ENCODE results near the gene IFNGR1.
A peak's percentile ranks its signal among the peaks of the same experiment; 100 is the strongest.
"Not testable (repeated sequence)": the region's sequence is repeated elsewhere in the genome, so short reads cannot be mapped to it uniquely, and the experiment has no call there.

IFNGR1 gene

GRCh38 chr6:137218917-137219663, at the start of gene IFNGR1:
TSS of gene IFNGR1 (minus strand) at chr6:137219385. CDS start at chr6:137219327, 58 bp downstream.
- DNase-seq (ENCODE audit: low spot score) = peak; percentile 94

GRCh38 chr6:137268911-137269310, 49.7 kb upstream of the IFNGR1 start:
- DNase-seq (ENCODE audit: low spot score) = no peak

- no peak for DNase-seq (ENCODE audit: low spot score)
Observed at GRCh38 chr6:137266309-137266586, 47.1 kb upstream of the IFNGR1 start.

DNA sequence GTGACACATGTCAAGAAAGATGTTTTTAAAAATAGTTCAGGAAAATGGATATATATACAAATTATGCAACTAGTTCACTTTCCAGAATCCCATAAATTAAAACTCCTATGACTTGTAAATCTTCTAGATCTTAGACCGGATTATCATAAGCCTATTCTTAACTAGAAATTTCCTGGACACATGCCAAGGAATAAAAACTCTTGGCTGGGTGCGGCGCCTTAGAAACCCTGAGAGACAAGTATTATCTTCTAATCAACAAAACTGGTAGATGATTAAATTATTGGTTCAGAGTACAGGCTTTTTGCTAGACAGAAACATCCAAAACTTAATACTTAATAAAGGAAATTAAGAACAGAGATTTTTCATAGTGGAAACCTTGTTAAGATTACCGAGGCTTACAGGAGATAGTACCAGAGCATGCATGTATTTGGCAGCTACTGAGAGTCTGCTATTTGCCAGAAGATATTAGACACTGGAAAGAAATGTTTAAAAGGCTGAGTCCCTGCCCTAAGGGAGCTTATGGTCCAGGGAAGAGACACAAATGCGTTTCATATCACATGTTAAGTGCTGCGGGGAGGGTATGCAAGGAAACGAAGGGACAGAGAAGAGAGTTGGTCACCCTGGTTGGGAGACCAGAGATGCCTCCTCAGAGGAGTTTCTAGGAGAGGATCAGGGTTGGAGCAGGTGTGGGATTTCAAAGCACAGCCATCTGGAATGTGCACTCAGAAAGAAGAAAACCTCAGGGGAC, 46.5 kb upstream of the IFNGR1 start:
- DNase-seq (ENCODE audit: low spot score) = no peak

DNA sequence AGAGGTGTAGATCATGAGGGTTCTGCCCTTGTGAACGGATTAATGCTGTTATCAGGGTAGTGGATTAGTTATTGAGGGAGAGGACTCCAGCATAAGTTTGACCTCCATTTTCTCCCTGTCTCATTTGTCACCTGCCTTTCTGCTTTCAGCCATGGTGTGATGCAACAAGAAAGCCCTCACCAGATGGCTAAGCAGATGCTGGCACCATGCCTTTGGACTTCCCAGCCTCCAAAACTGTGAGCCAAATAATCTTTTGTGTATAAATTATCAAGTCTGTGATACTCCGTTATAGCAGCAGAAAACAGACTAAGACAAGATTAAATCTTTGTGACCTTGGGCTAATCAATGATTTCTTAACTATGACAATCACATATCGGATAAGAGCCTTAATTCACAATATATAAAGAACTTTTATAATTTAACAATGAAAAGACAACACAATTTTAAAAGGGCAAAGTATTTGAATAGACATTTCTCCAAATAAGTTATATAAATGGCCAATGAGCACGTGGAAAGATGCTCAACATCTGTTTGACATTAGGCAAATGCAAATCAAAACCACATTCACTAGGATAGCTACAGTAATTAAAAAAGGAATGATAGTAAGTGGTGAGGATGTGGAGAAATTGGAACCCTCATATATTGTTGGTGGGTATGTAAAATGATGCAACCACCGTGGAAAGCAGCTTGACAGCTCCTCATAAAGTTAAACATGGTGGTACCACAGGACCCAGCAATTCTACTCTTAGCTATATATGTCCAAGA, 45.3 kb upstream of the IFNGR1 start:
- no peak for DNase-seq (ENCODE audit: low spot score)

- peak; percentile 5 for DNase-seq (ENCODE audit: low spot score)
Observed at GRCh38 chr6:137261761-137262160, 42.6 kb upstream of the IFNGR1 start.

- no peak for DNase-seq (ENCODE audit: low spot score)
Observed at GRCh38 chr6:137261361-137261760, 42.2 kb upstream of the IFNGR1 start.

- no peak for DNase-seq (ENCODE audit: low spot score)
Observed at GRCh38 chr6:137260217-137260616, 41.0 kb upstream of the IFNGR1 start.

- DNase-seq (ENCODE audit: low spot score) = no peak
Observed at GRCh38 chr6:137259349-137259748, 40.2 kb upstream of the IFNGR1 start.

- DNase-seq (ENCODE audit: low spot score) = no peak
Observed at GRCh38 chr6:137258170-137258569, 39.0 kb upstream of the IFNGR1 start.

GRCh38 chr6:137256350-137257103, 37.3 kb upstream of the IFNGR1 start:
- DNase-seq (ENCODE audit: low spot score) = no peak

GRCh38 chr6:137254966-137255365, 35.8 kb upstream of the IFNGR1 start:
- DNase-seq (ENCODE audit: low spot score) = no peak

DNA sequence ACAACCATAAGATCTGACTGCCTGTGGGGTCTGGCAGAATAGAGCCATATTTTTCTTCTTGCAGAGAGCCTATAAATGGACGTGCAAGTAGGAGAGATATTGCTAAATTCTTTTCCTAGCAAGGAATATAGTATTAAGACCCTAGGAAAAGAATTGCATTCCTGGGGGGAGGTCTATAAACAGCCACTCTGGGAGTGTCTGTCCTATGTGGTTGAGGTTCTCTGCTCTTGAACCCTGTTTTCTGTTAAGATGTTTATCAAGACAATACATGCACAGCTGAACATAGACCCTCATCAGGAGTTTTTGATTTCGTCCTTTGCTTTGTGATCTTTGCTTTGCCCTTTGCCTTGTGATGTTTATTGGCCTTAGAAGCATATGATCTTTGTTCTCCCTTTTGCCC, 35.2 kb upstream of the IFNGR1 start:
- not testable (repeated sequence) for DNase-seq (ENCODE audit: low spot score)

DNA sequence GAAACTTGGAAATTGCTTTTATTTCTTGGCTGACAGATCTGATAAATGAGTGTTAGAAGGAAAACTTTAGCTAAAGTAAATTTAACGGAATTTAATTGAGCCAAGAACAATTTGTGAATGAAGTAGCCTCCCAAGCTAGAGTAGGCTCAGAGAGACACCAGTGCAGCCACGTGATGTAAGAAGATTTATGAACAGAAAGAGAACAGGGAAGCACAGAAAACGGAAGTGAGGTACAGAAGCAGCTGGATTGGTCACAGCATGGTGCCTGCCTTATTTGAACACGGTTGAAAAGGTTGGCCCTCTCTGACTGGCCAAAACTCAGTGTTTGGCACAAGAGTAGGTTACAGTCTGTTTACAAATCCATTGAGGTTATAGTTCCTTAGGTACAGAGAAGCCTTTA, 29.5 kb upstream of the IFNGR1 start:
- DNase-seq (ENCODE audit: low spot score) = no peak

DNA sequence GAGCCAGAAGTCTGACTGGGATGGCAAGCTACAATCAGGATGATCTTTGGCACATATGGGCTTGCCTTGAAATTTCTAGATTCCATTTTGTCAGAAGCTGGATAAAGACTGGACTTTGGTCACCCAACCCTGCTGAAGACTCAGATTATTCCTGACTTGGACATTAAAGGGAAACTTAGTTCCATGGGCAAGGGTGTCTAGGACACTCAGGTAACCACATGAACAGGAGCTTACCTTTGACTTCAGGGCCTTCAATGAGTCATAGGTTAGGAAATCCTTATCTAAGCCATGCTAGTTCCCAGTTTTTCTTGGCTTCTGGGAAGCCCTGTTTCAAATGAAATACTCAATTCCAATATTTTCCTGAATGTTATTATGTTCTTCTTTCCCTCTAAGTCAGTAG, 28.5 kb upstream of the IFNGR1 start:
- DNase-seq (ENCODE audit: low spot score) = no peak

DNA sequence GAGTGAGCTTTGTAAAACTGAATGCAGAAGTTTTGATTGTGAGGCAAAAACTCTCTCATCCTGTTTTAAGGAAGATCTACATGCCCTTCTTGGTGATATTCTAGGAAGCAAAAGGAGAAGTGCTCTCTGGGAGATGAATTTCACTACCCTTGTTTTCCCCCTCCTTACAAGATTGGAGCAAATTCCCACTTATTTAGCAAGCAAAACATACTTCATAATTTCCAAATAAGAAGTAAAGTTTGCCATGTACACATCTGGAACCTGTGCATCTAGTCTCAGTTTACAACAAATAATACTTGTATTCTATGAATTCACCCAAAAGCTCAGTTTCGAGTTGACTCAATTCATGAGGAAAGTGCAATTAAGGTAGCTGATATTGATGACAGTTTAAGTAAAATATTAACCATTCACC, 27.6 kb upstream of the IFNGR1 start:
- DNase-seq (ENCODE audit: low spot score) = no peak

GRCh38 chr6:137246164-137246563, 27.0 kb upstream of the IFNGR1 start:
- no peak for DNase-seq (ENCODE audit: low spot score)

- no peak for DNase-seq (ENCODE audit: low spot score)
Observed at GRCh38 chr6:137241481-137242038, 22.4 kb upstream of the IFNGR1 start.

DNA sequence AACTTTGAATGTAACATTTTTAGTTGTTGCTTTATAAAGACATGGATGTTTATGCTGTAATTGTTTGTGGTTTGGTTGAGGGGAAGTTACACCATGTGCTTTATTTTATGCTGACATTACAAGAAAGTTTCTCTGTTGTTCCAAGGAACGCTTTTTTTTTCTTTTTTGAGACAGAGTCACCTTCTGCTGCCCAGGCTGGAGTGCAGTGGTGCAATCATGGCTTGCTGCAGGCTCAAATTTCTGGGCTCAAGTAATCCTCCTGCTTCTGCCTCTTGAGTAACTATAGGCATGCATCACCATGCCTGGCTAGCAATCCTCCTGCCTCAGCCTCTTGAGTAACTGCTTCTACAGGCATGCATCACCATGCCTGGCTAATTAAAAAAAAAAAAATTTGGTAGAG, 21.0 kb upstream of the IFNGR1 start:
- DNase-seq (ENCODE audit: low spot score) = no peak

- no peak for DNase-seq (ENCODE audit: low spot score)
Observed at GRCh38 chr6:137237413-137238170, 18.4 kb upstream of the IFNGR1 start.

All from CD4-positive, alpha-beta T cell treated with Interleukin-6 at 100 ng/mL for 8 hours (primary cell).